DOHH2 (cell line): ENCODE data around the gene IL17A.
"Not testable (repeated sequence)": the region's sequence is repeated elsewhere in the genome, so short reads cannot be mapped to it uniquely, and the experiment has no call there.

Source experiments
- H3F3A ChIP-seq: fragments of 200-600 bp; sonication (generic), shearing (Covaris generic); 2 replicates; pipeline ENCODE4 v1.6.0; 2016; ENCODE audit warnings: antibody characterized with exemption, mild to moderate bottlenecking; ENCODE audit not compliant: control insufficient read depth, insufficient read depth
- H3K27ac ChIP-seq: fragments of 200-600 bp; sonication (generic); 2 replicates; pipeline ENCODE4 v1.5.1; 2014; ENCODE audit warnings: low read depth, mild to moderate bottlenecking, low read length, moderate library complexity
- H3K27me3 ChIP-seq: fragments of 200-600 bp; sonication (generic); 2 replicates; pipeline ENCODE4 v1.6.1; 2014; ENCODE audit warnings: mild to moderate bottlenecking, low read length, mixed read lengths; ENCODE audit not compliant: control insufficient read depth
- H3K36me3 ChIP-seq: fragments of 200-600 bp; sonication (generic); 2 replicates; pipeline ENCODE4 v1.6.1; 2014; ENCODE audit warnings: mild to moderate bottlenecking, low read length, moderate library complexity, mixed read lengths; ENCODE audit not compliant: control insufficient read depth
- H3K4me1 ChIP-seq: fragments of 200-600 bp; sonication (generic); 2 replicates; pipeline ENCODE4 v1.6.1; 2014; ENCODE audit warnings: mild to moderate bottlenecking, low read length, mixed read lengths; ENCODE audit not compliant: control insufficient read depth
- H3K4me2 ChIP-seq: fragments of 200-600 bp; sonication (generic); 2 replicates; pipeline ENCODE4 v1.6.0; 2014; ENCODE audit warnings: mild to moderate bottlenecking, low read length, moderate library complexity
- H3K4me3 ChIP-seq: fragments of 200-600 bp; sonication (generic); 2 replicates; pipeline ENCODE4 v1.5.1; 2014; ENCODE audit warnings: mild to moderate bottlenecking, low read length, mixed read lengths
- H3K79me2 ChIP-seq: fragments of 200-600 bp; sonication (generic); 2 replicates; pipeline ENCODE4 v1.6.1; 2014; ENCODE audit warnings: mild to moderate bottlenecking, low read length, mixed read lengths; ENCODE audit not compliant: control insufficient read depth
- H3K9me2 ChIP-seq: fragments of 200-600 bp; sonication (generic); replicated peaks from 2 replicates; pipeline ENCODE4 v1.6.1; 2014; ENCODE audit warnings: mild to moderate bottlenecking, low read length, mixed read lengths; ENCODE audit not compliant: control insufficient read depth
- H3K9me3 ChIP-seq: fragments of 200-600 bp; sonication (generic); 2 replicates; pipeline ENCODE4 v1.6.1; 2014; ENCODE audit warnings: antibody characterized with exemption, low read length, mixed read lengths; ENCODE audit not compliant: control insufficient read depth, insufficient read depth
- H4K20me1 ChIP-seq: fragments of 200-600 bp; sonication (generic); 2 replicates; pipeline ENCODE4 v1.6.0; 2014; ENCODE audit warnings: low read depth, mild to moderate bottlenecking, antibody characterized with exemption, low read length, moderate library complexity; ENCODE audit not compliant: control insufficient read depth, insufficient read depth
- CTCF ChIP-seq: fragments of 200-600 bp; sonication (generic); IDR thresholded peaks from one replicate; pipeline ENCODE4 v1.5.1; 2014; ENCODE audit warnings: antibody characterized with exemption, mild to moderate bottlenecking, low read depth, low read length; ENCODE audit not compliant: poor library complexity, severe bottlenecking
- EZH2phosphoT487 ChIP-seq: fragments of 200-600 bp; sonication (generic); IDR thresholded peaks from 2 replicates; pipeline ENCODE4 v1.6.1; 2017; ENCODE audit warnings: borderline replicate concordance, mild to moderate bottlenecking, antibody characterized with exemption, low read length, moderate library complexity, mixed read lengths

The IL17A gene

DNA sequence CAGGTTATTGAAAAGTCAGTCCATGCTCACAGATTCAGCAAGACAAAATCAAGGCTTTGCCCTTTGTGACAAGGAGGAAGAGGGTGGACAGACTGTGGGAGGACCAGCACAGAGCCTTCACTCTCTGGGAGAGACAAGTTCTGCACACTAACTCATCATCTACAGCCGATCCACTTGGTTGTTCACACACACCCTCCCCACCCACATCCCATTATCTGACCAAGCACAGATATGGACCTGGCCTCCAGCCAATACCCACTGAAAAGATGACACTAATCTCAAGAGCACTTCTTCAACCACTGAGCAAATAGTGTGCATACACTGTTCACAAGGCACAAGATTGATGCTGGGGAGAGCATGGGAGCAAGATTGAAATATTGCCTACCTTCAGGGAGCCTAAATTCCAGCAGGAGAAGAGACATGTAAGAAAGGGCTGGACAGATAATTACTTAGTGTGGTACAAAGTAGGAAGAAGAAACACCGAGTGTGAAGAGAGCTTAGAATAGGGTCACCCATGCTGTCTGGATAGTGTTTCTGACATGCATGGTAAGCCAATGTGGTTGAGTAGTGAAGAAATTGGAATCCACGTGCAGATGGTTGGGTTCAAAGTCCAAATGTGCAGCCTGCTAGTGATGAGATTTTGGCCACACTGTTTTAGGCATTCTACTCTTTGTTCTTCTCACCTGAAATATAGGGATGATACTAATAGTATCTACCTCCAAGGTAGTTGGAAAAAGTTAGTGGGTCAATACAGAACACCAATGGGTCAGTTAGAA, 21.7 kb upstream of the IL17A start:
- Histone ChIP-seq H3K4me1 (no peaks in the 10 kb centered on the region), H3K4me2 (no peak overlapping the region), H3K79me2 (no peaks in the 10 kb centered on the region), H3F3A (no peaks in the 10 kb centered on the region), H3K27me3 (peaks cover 7% of the 10 kb centered on the region; the same call in 1 of the 2 replicates), H3K9me3 (peaks cover 6% of the 10 kb centered on the region; the same call in 1 of the 2 replicates), H3K4me3 (no peak overlapping the region), H3K36me3 (no peaks in the 10 kb centered on the region), H3K9me2 (no peaks in the 10 kb centered on the region), H4K20me1 (no peaks in the 10 kb centered on the region), H3K27ac (no peak overlapping the region)
- no peak for TF ChIP-seq CTCF
- no peak for TF ChIP-seq EZH2phosphoT487

GRCh38 chr6:52167267-52167666, 18.9 kb upstream of the IL17A start:
- no peaks in the 10 kb centered on the region for H3K9me2 ChIP-seq
- H3K27me3 ChIP-seq: peaks cover 7% of the 10 kb centered on the region; the same call in 1 of the 2 replicates
- H3K9me3 ChIP-seq: no peaks in the 10 kb centered on the region
- no peaks in the 10 kb centered on the region for H4K20me1 ChIP-seq
- no peaks in the 10 kb centered on the region for H3K4me1 ChIP-seq
- H3K27ac ChIP-seq: no peak overlapping the region
- H3F3A ChIP-seq: no peaks in the 10 kb centered on the region
- H3K4me3 ChIP-seq: no peak overlapping the region
- H3K4me2 ChIP-seq: no peak overlapping the region
- no peak for TF ChIP-seq CTCF
- TF ChIP-seq EZH2phosphoT487: no peak
- no peaks in the 10 kb centered on the region for H3K36me3 ChIP-seq
- no peaks in the 10 kb centered on the region for H3K79me2 ChIP-seq

DNA sequence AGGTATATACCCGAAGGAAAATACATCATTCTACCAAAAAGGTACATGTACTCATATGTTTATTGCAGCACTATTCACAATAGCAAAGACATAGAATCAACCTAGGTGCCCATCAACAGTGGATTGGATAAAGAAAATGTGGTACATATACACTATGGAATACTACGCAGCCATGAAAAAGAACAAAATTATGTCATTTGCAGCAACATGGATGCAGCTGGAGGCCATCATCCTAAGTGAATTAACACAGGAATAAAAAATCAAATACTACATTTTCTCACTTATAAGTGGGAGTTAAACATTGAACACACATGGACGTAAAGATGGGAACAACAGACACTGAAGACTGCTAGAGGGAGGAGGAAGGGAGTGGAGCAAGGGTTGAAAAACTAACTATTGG, 17.8 kb upstream of the IL17A start:
- not testable (repeated sequence) for H3K4me2 ChIP-seq, H3K27me3 ChIP-seq, H3K4me1 ChIP-seq, H4K20me1 ChIP-seq, H3K9me3 ChIP-seq, H3K36me3 ChIP-seq, H3K9me2 ChIP-seq, H3K4me3 ChIP-seq, H3F3A ChIP-seq, H3K79me2 ChIP-seq, H3K27ac ChIP-seq

- no peaks in the 10 kb centered on the region for H3K9me3 ChIP-seq
- no peaks in the 10 kb centered on the region for H3K9me2 ChIP-seq
- peaks cover 4% of the 10 kb centered on the region; the same call in 1 of the 2 replicates for H3K27me3 ChIP-seq
- H3F3A ChIP-seq: no peaks in the 10 kb centered on the region
- H3K4me1 ChIP-seq: no peaks in the 10 kb centered on the region
- no peak for TF ChIP-seq CTCF
- no peak for TF ChIP-seq EZH2phosphoT487
- H3K36me3 ChIP-seq: no peaks in the 10 kb centered on the region
- no peaks in the 10 kb centered on the region for H3K79me2 ChIP-seq
- no peak overlapping the region for H3K4me2 ChIP-seq
- no peaks in the 10 kb centered on the region for H4K20me1 ChIP-seq
- no peak overlapping the region for H3K4me3 ChIP-seq
- no peak overlapping the region for H3K27ac ChIP-seq
Measured at GRCh38 chr6:52174118-52174517, 12.1 kb upstream of the IL17A start.
